Endothelial cell (in vitro differentiated cells): ENCODE measurements around the gene ASPHD2. TPM values are rescaled to one million over a fixed set of nuclear protein-coding genes. Genes with fewer than 3 reads are reported as not detected.

ENCODE experiments used
- DNase-seq: peaks from one replicate; pipeline ENCODE4 v3.0.0; 2021; ENCODE audit warnings: low spot score
- H3K27ac Mint-ChIP-seq: one replicate; pipeline ENCODE4 v1.8.0; 2021; ENCODE audit warnings: mixed read lengths, inconsistent platforms; ENCODE audit not compliant: unreplicated experiment
- H3K27me3 Mint-ChIP-seq: one replicate; pipeline ENCODE4 v1.8.0; 2021; ENCODE audit warnings: mild to moderate bottlenecking, moderate library complexity, mixed read lengths, inconsistent platforms; ENCODE audit not compliant: unreplicated experiment
- H3K36me3 Mint-ChIP-seq: one replicate; pipeline ENCODE4 v1.8.0; 2021; ENCODE audit warnings: mild to moderate bottlenecking, low read depth, mixed read lengths, inconsistent platforms; ENCODE audit not compliant: unreplicated experiment
- H3K4me1 Mint-ChIP-seq: one replicate; pipeline ENCODE4 v1.8.0; 2021; ENCODE audit warnings: mild to moderate bottlenecking, mixed read lengths, inconsistent platforms; ENCODE audit not compliant: unreplicated experiment
- H3K4me3 Mint-ChIP-seq: one replicate; pipeline ENCODE4 v1.8.0; 2021; ENCODE audit warnings: mild to moderate bottlenecking, mixed read lengths, inconsistent platforms; ENCODE audit not compliant: unreplicated experiment
- H3K9me3 Mint-ChIP-seq: one replicate; pipeline ENCODE4 v1.8.0; 2021; ENCODE audit warnings: mixed read lengths, inconsistent platforms; ENCODE audit not compliant: unreplicated experiment
- CTCF ChIP-seq: fragments of 200-600 bp; sonication (generic); IDR thresholded peaks from one replicate; pipeline ENCODE4 v1.5.0; 2021; ENCODE audit warnings: antibody characterized with exemption; ENCODE audit not compliant: unreplicated experiment
- total RNA-seq: library from RNA; stranded (reverse); fragmentation: NEBNext Ultra II Directional; extraction: Animal tissue kit (Norgen Biotek cat#: 25700); gene quantifications from one replicate; pipeline ENCODE4 v1.2.1, GENCODE V29; 2021; ENCODE audit not compliant: unreplicated experiment

Gene ASPHD2
- total RNA-seq, 1 donor from 2014 or later = 14.5 TPM

GRCh38 chr22:26426924-26427323, 2.1 kb upstream of the ASPHD2 start:
- Mint-ChIP-seq H3K4me1 (peaks cover 28% of the 10 kb centered on the region), H3K9me3 (no peaks in the 10 kb centered on the region), H3K4me3 (no peak overlapping the region), H3K36me3 (peaks cover 4% of the 10 kb centered on the region), H3K27ac (no peak overlapping the region), H3K27me3 (peaks cover 2% of the 10 kb centered on the region)
- no peak for DNase-seq
- no peak for TF ChIP-seq CTCF

GRCh38 chr22:26429458-26430286, 612 bp downstream of the ASPHD2 start:
- Mint-ChIP-seq H3K4me1 (peaks cover 35% of the 10 kb centered on the region), H3K4me3 (peak overlapping the region; percentile 95), H3K27ac (peak overlapping the region; percentile 63), H3K36me3 (peaks cover 11% of the 10 kb centered on the region), H3K9me3 (no peaks in the 10 kb centered on the region), H3K27me3 (peaks cover 2% of the 10 kb centered on the region)
- DNase-seq = no peak
- no peak for TF ChIP-seq CTCF

GRCh38 chr22:26430600-26430999, 1.5 kb downstream of the ASPHD2 start:
- H3K27ac Mint-ChIP-seq = peak overlapping the region; percentile 16
- DNase-seq = no peak
- no peaks in the 10 kb centered on the region for H3K9me3 Mint-ChIP-seq
- H3K4me3 Mint-ChIP-seq = peak overlapping the region; percentile 95
- H3K4me1 Mint-ChIP-seq = peaks cover 35% of the 10 kb centered on the region
- H3K36me3 Mint-ChIP-seq = peaks cover 14% of the 10 kb centered on the region
- peaks cover 2% of the 10 kb centered on the region for H3K27me3 Mint-ChIP-seq
- no peak for TF ChIP-seq CTCF

GRCh38 chr22:26431261-26431995, 2.4 kb downstream of the ASPHD2 start:
- H3K27me3 Mint-ChIP-seq = peaks cover 2% of the 10 kb centered on the region
- H3K36me3 Mint-ChIP-seq = peaks cover 14% of the 10 kb centered on the region
- no peak for DNase-seq
- H3K9me3 Mint-ChIP-seq = no peaks in the 10 kb centered on the region
- peaks cover 35% of the 10 kb centered on the region for H3K4me1 Mint-ChIP-seq
- no peak for TF ChIP-seq CTCF
- no peak overlapping the region for H3K4me3 Mint-ChIP-seq
- peak overlapping the region; percentile 26 for H3K27ac Mint-ChIP-seq
